GM18526 (cell line): ENCODE measurements around the gene GAPDH.
A peak's percentile ranks its signal among the peaks of the same experiment; 100 is the strongest.

Experiments
- POLR2A ChIP-seq: IDR thresholded peaks from 3 replicates; pipeline ENCODE4 v1.6.1; 2011; ENCODE audit not compliant: insufficient read length; ENCODE audit errors: extremely low read depth

GAPDH gene

GRCh38 chr12:6526766-6527525, 7.4 kb upstream of the GAPDH start:
- no peak for TF ChIP-seq POLR2A

GRCh38 chr12:6527711-6528110, 6.6 kb upstream of the GAPDH start:
- no peak for TF ChIP-seq POLR2A

DNA sequence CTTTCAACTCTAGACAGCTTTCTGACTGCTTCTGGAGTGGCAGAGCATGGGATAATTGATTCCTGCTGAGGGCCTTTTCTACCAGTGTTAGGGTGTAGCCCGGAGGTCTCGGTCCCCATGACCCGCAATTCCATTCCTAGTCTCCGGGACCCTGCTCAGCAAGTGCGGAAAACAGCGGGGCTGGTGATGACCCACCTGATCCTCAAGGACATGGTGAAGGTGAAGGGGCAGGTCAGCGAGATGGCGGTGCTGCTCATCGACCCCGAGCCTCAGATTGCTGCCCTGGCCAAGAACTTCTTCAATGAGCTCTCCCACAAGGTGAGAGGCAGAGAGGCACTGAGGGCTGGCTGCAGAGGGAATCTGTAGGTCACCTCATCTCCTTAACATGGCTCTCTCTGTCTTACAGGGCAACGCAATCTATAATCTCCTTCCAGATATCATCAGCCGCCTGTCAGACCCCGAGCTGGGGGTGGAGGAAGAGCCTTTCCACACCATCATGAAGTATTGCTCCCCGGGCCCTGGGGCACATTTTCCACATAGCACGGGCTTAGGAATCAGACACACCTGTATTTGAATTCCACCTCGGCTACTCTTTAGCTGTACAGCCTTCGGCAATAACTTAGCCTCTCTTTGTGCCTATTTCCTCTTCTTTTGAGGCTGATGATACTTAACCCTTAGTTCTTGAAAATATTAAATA, 5.6 kb upstream of the GAPDH start:
- no peak for TF ChIP-seq POLR2A

DNA sequence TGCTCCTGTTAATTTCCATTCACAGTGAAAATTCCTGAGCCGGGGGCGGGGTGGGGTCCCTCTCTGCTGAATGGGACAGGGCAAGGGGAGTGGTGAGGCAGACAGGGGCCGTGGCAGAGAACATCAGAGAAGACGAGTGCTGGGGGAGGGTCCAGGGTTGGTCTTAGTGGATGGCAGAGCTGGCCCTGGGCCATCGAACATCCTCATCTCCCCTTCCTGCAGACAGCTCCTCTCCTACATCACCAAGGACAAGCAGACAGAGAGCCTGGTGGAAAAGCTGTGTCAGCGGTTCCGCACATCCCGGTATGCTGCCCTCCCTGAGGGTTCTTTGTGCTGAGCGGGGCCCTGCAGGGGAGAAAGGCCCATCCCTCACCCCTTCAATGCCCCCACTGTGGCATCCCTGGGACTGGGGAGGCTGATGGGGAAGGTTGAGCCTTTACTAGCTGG, 5.0 kb upstream of the GAPDH start:
- TF ChIP-seq POLR2A, result no peak

- TF ChIP-seq POLR2A, result no peak
These were observed 3.6 kb upstream of the GAPDH start for GRCh38 chr12:6530576-6531260.

DNA sequence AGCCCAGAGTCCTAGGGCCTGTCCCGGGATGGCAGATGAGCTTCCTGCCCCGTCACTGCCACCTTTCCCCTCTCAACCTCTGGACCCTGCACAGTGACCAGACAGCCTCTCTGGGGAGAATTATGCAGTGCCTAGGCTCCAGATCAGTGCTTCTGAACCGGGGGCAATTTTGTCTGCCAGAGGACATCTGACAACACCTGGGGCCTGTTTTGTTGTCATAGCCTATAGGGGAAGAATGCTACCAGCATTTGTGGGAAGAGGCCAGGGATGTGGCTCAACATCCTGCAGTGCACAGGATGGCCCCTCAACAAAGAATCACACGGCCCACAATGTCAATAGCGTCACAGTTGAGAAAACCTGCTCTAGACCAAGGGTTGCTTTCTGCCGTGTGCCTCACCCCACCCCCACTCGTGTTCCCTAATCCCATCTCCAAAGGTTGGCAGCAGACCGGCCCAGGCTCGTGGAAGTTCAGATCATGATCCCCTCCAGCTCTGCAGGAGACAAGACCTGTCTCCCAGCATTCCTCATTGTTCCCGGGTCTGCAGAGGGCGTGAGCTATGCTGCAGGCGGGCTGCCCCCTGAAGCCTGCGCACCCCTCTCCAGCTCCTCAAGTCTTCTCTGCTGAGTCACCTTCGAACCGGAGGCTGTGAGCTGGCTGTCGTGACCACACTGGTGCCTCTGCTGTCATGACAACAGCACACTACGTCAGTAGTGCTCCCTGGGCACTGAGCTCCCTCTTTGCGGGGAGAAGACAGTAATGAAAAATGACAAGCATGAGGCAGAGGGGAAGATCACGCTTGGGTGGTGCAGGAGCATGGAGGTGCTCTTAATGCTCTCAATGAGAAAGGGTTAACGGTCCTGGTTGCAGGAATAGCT, 2.0 kb upstream of the GAPDH start:
- TF ChIP-seq POLR2A, result peak; percentile 40

GRCh38 chr12:6532927-6533652, 1.2 kb upstream of the GAPDH start:
- peak; percentile 38 for TF ChIP-seq POLR2A

DNA sequence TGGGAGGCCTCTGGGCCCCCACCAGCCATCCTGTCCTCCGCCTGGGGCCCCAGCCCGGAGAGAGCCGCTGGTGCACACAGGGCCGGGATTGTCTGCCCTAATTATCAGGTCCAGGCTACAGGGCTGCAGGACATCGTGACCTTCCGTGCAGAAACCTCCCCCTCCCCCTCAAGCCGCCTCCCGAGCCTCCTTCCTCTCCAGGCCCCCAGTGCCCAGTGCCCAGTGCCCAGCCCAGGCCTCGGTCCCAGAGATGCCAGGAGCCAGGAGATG, 729 bp upstream of the GAPDH start:
- TF ChIP-seq POLR2A, result no peak

DNA sequence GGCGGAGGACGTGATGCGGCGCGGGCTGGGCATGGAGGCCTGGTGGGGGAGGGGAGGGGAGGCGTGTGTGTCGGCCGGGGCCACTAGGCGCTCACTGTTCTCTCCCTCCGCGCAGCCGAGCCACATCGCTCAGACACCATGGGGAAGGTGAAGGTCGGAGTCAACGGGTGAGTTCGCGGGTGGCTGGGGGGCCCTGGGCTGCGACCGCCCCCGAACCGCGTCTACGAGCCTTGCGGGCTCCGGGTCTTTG, 303 bp downstream of the GAPDH start:
- no peak for TF ChIP-seq POLR2A

DNA sequence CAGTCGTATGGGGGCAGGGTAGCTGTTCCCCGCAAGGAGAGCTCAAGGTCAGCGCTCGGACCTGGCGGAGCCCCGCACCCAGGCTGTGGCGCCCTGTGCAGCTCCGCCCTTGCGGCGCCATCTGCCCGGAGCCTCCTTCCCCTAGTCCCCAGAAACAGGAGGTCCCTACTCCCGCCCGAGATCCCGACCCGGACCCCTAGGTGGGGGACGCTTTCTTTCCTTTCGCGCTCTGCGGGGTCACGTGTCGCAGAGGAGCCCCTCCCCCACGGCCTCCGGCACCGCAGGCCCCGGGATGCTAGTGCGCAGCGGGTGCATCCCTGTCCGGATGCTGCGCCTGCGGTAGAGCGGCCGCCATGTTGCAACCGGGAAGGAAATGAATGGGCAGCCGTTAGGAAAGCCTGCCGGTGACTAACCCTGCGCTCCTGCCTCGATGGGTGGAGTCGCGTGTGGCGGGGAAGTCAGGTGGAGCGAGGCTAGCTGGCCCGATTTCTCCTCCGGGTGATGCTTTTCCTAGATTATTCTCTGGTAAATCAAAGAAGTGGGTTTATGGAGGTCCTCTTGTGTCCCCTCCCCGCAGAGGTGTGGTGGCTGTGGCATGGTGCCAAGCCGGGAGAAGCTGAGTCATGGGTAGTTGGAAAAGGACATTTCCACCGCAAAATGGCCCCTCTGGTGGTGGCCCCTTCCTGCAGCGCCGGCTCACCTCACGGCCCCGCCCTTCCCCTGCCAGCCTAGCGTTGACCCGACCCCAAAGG, 804 bp downstream of the GAPDH start:
- peak; percentile 44 for TF ChIP-seq POLR2A

DNA sequence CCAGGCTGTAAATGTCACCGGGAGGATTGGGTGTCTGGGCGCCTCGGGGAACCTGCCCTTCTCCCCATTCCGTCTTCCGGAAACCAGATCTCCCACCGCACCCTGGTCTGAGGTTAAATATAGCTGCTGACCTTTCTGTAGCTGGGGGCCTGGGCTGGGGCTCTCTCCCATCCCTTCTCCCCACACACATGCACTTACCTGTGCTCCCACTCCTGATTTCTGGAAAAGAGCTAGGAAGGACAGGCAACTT, 1.3 kb downstream of the GAPDH start:
- TF ChIP-seq POLR2A, result no peak

DNA sequence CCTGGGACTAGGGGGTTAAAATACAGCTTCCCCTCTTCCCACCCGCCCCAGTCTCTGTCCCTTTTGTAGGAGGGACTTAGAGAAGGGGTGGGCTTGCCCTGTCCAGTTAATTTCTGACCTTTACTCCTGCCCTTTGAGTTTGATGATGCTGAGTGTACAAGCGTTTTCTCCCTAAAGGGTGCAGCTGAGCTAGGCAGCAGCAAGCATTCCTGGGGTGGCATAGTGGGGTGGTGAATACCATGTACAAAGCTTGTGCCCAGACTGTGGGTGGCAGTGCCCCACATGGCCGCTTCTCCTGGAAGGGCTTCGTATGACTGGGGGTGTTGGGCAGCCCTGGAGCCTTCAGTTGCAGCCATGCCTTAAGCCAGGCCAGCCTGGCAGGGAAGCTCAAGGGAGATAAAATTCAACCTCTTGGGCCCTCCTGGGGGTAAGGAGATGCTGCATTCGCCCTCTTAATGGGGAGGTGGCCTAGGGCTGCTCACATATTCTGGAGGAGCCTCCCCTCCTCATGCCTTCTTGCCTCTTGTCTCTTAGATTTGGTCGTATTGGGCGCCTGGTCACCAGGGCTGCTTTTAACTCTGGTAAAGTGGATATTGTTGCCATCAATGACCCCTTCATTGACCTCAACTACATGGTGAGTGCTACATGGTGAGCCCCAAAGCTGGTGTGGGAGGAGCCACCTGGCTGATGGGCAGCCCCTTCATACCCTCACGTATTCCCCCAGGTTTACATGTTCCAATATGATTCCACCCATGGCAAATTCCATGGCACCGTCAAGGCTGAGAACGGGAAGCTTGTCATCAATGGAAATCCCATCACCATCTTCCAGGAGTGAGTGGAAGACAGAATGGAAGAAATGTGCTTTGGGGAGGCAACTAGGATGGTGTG, 1.9 kb downstream of the GAPDH start:
- TF ChIP-seq POLR2A, result no peak

GRCh38 chr12:6536894-6537579, 2.7 kb downstream of the GAPDH start:
- TF ChIP-seq POLR2A, result peak; percentile 17
